ENCODE measurements around the gene PLK2. TPM values are rescaled to one million over a fixed set of nuclear protein-coding genes. Genes with fewer than 3 reads are reported as not detected.

PLK2 gene
- total and polyA plus RNA-seq, 9 of the 15 experiments (the other 6 are each of a cell fraction or from before 2014, with no cell fraction given): 0.58 TPM; not detected in 8

DNA sequence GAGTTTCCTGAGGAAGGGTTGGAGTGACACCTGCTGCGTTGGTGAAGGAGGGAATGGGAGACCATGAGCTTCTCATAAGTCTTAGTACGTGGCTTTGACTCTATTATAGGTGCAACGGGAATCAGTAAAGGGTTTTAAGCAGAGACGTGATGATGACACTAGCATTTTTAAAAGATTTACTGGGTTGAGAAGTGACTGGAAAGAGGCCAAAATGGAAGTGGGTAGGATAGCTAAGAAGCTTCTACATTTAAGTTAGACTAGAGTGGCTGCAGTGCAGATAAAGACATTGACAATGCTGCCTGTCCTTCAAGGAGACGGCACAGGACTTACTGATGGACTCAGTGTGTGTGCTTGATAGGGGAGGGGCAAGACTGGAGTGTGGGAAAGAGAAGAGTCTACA lies 37.5 kb upstream of the PLK2 start (continued):
- TF ChIP-seq, protein P1, sequence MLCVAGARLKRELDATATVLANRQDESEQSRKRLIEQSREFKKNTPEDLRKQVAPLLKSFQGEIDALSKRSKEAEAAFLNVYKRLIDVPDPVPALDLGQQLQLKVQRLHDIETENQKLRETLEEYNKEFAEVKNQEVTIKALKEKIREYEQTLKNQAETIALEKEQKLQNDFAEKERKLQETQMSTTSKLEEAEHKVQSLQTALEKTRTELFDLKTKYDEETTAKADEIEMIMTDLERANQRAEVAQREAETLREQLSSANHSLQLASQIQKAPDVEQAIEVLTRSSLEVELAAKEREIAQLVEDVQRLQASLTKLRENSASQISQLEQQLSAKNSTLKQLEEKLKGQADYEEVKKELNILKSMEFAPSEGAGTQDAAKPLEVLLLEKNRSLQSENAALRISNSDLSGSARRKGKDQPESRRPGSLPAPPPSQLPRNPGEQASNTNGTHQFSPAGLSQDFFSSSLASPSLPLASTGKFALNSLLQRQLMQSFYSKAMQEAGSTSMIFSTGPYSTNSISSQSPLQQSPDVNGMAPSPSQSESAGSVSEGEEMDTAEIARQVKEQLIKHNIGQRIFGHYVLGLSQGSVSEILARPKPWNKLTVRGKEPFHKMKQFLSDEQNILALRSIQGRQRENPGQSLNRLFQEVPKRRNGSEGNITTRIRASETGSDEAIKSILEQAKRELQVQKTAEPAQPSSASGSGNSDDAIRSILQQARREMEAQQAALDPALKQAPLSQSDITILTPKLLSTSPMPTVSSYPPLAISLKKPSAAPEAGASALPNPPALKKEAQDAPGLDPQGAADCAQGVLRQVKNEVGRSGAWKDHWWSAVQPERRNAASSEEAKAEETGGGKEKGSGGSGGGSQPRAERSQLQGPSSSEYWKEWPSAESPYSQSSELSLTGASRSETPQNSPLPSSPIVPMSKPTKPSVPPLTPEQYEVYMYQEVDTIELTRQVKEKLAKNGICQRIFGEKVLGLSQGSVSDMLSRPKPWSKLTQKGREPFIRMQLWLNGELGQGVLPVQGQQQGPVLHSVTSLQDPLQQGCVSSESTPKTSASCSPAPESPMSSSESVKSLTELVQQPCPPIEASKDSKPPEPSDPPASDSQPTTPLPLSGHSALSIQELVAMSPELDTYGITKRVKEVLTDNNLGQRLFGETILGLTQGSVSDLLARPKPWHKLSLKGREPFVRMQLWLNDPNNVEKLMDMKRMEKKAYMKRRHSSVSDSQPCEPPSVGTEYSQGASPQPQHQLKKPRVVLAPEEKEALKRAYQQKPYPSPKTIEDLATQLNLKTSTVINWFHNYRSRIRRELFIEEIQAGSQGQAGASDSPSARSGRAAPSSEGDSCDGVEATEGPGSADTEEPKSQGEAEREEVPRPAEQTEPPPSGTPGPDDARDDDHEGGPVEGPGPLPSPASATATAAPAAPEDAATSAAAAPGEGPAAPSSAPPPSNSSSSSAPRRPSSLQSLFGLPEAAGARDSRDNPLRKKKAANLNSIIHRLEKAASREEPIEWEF (CRISPR knock-in tag; IDR thresholded peaks at IDR 0.05): no peak
- TF ChIP-seq KAT2B (IDR thresholded peaks at IDR 0.05; ENCODE audit: low read depth, low read length): no peak
- TF ChIP-seq ZNF316 (IDR thresholded peaks at IDR 0.05): no peak
- no peak for TF ChIP-seq ZNF212 (CRISPR knock-in tag; IDR thresholded peaks at IDR 0.05)
- TF ChIP-seq, protein P2, sequence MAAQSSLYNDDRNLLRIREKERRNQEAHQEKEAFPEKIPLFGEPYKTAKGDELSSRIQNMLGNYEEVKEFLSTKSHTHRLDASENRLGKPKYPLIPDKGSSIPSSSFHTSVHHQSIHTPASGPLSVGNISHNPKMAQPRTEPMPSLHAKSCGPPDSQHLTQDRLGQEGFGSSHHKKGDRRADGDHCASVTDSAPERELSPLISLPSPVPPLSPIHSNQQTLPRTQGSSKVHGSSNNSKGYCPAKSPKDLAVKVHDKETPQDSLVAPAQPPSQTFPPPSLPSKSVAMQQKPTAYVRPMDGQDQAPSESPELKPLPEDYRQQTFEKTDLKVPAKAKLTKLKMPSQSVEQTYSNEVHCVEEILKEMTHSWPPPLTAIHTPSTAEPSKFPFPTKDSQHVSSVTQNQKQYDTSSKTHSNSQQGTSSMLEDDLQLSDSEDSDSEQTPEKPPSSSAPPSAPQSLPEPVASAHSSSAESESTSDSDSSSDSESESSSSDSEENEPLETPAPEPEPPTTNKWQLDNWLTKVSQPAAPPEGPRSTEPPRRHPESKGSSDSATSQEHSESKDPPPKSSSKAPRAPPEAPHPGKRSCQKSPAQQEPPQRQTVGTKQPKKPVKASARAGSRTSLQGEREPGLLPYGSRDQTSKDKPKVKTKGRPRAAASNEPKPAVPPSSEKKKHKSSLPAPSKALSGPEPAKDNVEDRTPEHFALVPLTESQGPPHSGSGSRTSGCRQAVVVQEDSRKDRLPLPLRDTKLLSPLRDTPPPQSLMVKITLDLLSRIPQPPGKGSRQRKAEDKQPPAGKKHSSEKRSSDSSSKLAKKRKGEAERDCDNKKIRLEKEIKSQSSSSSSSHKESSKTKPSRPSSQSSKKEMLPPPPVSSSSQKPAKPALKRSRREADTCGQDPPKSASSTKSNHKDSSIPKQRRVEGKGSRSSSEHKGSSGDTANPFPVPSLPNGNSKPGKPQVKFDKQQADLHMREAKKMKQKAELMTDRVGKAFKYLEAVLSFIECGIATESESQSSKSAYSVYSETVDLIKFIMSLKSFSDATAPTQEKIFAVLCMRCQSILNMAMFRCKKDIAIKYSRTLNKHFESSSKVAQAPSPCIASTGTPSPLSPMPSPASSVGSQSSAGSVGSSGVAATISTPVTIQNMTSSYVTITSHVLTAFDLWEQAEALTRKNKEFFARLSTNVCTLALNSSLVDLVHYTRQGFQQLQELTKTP (IDR thresholded peaks at IDR 0.05; ENCODE audit: low read depth in 1 of 2, partially characterized antibody in 2 of 2): no peak
- no peak for TF ChIP-seq SMAD3 (CRISPR knock-in tag; conservative IDR thresholded peaks at IDR 0.05)
- TF ChIP-seq ZNF133 (CRISPR knock-in tag; IDR thresholded peaks at IDR 0.05): no peak
